Stimulated activated CD8-positive, alpha-beta memory T cell treated with anti-CD3 and anti-CD28 coated beads, Interleukin-12 subunit alpha, Interleukin-12 subunit beta, amount 100 ng/mL, for 24 hours (primary cell): ENCODE measurements around the gene SND1.

Source experiments
- DNase-seq: peaks from one replicate; pipeline ENCODE4 v3.0.0-alpha.2; 2020; ENCODE audit errors: extremely low read depth

Gene SND1

DNA sequence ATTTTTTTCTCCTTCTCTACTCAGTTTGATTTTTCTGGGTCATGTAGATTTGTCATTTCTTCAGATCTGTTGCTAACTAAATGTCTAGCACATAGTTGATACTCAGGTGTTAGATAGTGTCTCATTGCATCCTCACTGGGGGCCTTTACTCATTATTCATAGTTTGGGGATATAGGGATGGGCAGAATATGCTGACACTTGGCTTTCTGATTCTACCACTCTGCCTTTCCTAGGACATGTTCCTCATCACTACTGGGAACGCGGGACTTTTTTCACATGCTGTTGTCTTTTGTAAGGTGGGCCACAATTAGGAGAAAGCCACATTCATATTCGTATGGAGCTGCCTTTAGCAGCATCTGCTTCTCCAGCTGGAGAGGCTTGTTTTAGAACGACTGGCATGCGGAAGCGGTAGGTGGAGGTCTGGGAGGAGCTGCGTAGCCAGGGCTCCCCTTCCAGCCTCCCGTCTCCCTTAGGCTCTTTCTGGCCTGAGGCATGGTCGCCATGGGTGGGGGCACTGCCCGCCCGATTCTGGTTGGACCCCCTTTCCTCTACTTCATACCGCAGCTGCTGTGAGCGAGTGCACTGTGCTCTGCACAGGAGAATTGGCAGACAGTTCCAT is 78.8 kb downstream of the SND1 start:
- no peak for DNase-seq

DNA sequence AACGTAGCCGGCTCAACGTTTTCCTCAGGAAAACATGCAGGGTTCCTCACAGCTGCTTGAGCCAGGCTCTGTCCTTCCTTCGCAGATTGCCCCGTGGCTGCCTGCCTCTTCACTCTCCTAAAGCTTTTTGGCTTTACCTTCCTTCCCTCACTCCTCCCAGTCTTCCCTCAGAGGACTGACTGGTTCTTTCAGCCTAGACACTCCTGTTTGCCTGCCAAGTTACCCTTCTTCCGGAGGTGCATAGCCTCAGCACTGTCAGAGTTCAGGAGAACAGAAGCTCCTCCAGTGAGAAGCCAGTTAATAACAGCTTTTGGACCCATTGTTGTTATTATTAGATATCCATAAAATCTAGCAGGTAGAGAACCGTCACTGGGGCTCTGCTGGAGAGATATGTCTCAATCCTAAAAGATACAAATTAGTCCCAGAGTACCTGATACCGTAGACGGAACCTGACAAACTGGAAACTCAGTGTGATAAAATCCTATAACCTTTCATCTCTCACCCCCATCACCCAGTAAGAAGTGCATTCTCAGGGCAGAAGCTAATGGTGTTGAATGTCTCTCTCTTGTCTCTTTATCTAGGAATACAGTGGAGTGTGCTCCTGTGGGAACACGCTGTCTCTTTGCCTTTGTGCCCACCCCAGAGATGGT is 79.6 kb downstream of the SND1 start:
- DNase-seq = no peak

DNA sequence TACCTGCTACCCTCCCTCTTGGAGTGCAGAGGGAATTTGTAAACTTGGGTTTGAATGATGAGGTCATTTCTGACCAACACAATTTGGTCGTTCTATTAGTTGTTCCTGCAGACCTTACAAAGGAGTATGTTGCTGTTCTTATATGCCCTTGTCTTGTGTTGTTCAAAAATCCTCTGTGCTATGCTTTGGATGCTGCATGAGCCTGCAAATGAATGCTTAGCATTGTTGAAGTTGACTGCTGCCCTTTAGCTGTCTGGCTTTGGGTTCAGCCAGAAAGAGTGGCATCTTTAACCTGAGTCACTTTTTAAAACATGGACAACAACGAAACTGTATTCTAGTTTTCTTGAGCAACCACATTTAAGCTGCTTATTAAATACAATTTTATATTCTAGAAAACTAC is 80.3 kb downstream of the SND1 start:
- no peak for DNase-seq

DNA sequence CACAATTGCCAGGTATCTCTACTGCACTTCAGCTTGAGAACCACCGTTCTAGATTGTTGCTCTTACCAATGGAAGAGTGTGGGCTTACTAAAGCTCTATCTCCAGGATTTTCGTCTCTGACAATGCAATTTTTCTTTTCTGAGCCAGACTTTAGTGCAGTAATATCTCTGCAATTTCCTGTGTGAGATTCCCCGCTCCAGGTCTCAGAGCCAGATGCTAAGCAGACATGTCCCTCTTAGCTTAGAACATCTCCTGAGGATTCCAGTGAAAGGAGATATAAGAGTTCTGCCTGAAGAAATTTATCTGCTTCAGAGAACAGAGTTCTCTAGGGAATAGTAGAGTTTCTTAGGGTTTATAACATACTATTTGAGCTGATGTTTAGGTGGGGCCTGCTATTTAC is 82.0 kb downstream of the SND1 start:
- DNase-seq = no peak

DNA sequence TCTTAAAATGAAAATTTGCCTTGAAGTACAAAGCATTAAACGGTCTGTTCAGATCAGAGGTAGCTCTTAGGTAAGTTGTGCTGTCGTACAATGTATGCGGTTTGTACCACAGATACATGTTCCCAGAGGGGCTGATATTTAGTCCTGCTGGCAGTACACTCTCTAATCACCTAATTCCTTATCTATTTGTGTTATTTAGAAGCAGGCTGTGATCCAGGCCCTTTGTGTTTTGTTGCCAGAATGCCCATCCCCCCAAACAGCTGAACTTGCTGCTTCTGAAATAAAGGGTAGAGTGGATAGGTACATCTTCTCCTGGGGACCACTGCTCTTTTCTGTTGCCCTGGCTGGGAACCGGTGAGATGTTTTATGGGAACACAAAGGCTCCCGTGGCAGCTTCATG is 84.5 kb downstream of the SND1 start:
- DNase-seq = no peak

DNA sequence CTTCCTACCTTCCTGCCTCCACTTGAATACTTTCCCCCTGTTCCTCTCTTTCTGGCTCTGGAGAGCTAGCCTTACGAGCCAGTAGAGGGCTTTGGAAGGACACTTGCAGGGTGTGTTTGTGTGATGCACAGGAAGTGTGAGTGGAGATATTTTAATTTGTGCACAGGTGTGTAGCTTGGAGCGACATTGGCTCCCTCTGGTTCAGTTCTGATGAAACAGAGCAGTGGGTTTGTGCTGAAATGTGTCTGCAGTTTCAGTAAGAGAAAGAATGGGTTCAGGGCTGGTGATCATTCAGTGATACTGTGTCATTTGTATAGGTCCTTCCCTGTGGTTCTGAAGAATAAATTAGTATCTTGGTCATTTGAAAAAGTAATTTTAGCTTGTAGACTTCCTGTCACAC is 86.9 kb downstream of the SND1 start:
- no peak for DNase-seq

DNA sequence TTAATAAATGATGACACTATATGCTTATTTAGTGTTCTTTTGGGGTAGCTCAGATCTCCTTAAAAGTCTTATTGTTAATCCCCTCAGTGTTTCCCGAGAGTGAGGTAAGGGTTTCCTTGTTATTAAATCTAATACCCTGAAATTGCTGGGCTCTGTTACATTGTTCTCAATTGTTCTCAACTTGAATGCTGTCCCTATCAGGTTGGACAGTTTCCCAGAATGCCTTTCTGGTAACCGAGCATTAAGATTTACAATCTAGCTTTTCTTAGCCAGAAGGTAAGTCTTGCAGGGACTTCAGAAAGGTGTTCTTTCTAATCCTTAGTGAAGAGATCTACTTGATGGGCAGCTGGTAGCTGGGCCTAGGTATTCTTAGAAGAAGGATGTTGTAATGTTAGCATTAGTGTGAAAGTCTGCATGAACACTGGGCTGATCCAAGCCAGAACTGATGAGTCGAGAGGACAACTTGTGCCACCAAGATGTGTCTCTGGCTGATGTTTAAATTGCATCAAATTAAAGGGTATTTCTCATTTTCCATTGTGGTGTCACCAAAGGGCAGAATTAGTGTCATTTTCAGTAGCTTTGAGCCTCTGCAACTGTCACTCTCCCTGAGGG is 89.9 kb downstream of the SND1 start:
- DNase-seq = no peak

DNA sequence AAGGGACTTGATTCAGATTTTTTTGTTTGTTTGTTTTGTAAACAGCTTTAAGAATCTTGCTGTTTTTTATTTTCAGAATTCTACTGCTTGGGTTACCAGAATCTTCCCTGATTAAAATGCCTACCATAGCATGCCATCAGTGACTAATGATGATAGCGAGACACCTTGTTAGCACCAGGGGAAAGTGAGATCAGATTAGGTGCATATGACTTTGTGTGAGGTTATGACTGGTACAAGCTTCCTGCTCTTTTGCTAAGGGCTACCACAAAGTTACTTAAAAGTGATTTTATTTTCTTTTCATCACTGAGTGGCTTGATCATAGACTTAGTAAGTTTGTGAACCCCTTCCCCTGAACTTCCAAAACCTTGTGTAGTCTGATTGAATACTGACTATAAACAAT is 93.5 kb downstream of the SND1 start:
- DNase-seq = no peak

DNA sequence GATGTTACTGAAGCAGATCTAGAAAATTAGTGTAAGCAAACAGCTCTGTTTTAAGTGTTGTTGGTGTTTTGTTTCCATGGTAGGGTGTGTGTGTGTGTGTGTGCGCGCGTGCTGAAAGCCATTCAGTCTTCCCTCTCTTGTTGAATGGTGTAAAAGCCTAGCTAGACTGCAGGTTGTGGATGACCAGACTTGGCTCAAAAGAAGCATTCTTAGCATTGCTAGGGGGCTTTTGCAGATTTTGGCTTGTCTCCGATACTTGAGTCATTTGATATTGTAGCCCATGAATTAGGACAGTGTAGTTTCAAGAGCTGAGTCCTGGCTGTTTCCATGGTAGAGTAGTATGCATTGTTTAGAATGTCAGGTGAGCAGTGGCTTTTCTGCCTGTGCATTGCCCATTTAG is 99.1 kb downstream of the SND1 start:
- no peak for DNase-seq

DNA sequence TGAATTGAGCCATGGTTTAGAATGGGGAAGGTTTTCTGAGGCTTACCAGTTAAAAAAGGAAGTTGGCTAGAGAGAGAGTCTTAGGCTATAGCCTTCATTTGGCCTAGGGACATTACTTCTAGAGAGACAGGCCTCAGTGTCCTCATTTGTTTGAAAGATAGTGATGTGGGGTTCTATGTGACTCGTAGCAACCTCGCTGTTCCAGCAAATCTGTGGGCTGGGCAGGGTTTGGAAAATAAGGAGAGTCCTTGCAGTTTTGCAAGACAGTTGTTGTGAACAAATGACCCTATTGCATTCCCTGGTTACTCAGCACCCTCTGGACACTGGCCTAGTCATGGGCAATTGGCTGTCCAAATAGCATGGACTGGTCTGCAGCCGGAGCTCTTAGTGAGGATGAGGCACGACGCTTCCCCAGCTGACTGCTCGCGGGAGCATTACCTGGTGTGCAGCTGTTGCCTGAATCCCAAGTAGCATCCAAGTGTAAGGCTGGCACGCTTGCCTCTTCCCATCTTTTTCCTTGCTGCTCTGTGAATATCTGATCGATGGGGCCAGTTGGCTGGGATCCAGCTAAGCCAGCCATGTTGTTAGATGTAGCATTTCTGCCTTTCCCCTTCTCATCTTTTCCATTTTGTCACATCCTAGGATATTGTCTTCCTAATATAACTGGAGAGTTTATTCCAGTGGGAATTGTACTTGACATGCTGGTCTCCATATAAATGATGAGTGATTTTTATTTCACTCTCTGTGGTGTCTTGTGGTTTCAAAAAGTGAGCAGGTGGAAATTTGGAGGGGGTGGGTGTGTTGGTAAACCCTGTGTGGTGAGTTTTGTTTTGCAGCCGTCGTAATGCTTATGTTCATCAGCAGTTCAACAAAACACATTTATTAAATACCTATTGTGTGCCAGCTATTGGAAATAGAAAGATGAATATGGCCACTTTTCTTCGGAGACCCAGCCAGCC is 99.8 kb downstream of the SND1 start:
- DNase-seq = no peak

DNA sequence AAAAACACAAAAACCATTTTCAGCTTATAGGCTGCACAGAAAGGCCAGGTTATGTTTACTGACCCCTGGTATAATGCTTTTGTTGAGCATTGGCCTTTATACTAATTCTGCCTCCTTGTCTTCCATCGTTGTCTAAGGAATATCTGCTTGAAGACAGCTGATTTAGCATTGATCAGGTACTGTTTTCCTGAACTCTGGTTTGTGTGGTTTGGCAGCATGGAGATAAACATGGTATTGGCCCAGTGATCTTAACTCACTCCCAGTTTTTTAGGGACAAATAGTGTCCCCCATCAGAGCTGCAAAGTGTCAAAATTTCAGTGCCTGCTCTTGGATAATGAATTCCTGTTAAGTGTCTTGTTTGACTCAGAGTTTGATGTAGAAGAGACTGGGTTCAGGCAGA is 100.8 kb downstream of the SND1 start:
- no peak for DNase-seq

DNA sequence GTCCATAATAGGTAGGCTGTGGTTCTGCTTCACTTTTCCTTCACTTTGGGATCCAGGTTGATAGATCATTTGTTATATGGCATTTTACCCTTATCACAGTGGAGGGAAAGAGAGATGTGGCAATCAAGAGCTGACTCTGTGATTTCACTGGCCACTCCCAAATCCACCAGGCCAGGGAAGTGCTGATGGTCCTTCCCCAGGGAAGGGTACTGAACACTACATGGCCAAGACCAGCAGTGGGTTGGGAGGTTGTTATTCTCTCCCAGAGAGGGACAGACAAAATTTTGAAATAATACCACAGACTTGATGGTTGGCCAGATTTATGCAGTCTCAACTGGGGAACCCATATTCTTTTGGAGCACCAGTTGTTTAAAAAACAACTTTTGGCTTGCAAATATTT is 102.5 kb downstream of the SND1 start:
- DNase-seq = no peak

DNA sequence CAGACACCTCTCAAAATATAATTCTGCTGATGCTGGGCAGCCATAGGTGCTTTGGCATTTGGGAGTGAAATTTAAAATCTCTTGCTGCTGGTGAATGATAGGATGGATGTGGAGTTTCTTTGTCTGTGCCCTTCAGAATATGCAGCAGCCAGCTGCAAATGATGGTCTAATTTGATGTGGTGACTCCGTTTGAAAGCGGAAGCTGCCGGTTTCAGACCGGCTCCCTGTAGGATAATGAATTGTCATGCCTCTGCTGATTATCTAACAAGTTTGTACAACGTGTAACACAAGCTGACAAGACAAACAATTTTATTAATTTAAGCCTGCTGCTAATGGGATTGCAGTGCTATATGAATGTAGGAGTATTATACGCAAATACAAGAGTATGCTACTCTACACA is 103.5 kb downstream of the SND1 start:
- DNase-seq = no peak

DNA sequence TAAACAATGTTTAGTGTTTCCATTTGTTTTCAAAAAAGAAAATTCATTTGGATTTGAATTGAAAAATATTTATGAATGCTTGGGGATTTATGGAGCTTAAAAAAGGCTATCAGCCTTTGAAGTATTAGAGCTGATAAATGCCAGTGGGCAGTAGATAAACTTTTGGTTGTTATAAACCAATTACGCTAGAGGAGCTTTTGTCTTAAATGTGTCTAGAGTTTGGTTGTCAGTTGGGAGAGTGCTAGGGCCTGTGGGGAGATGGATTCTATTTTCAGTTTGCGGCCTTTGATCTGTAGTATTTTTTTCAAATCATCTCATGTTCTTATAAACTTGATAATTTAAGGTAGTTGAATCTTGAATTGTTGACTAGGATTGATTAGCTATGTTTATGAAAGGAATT is 104.0 kb downstream of the SND1 start:
- DNase-seq = no peak

DNA sequence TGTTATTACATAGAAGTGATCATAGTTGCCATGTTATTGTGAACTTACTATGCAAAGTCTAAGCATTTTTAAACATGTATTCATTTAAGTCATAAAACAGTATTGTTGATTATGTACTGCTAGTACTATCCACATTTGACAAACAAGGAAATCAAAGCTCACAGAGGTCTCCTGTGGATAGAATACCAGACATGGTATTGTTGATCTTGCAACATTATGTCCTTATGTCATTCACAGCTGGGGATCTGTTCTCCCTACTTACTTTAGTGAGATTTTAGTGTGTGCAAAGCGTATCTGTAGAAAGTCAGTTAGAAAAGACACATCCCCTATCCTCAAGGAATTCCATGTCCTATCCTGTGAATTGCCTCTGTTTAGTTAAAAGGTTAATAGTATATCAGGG is 106.1 kb downstream of the SND1 start:
- DNase-seq = no peak

DNA sequence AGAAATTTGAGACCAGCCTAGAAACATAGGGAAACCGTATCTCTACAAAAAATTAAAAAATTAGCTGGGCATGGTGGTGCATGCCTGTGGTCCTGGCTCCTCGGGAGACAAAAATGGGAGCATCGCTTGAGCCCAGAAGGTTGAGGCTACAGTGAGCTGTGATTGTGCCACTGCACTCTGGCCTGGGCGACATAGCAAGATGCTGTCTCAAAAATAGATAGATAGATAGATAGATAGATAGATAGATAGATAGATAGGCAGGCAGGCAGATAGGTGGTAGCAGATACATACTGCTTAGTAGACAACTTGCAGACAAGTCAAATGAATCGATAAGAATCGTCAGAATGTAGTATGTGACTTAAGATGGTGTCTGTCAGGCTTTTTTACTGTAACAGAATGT is 106.9 kb downstream of the SND1 start:
- DNase-seq = no peak

DNA sequence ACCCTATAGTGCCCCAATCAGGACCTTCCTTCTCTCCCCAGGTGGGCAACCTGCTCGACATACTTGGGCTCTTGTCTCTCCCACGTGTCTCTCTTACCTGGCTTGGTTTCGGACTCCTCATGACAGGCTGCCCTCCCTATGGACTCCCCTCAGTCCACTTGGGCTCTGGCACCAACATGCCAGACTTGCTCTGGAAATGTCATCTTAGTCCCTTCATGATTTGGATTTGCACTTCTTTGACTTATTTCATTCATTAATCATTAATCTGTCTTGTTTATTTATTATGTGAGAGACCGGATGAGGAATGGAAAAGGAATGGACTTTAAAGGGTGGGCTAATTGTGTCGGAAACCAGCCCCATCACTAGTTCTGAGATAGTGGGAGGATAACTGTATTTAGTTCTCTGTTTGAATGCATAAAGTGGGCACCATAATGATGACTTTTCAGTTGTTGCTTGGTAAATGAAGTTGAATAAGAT is 108.0 kb downstream of the SND1 start:
- DNase-seq = no peak

DNA sequence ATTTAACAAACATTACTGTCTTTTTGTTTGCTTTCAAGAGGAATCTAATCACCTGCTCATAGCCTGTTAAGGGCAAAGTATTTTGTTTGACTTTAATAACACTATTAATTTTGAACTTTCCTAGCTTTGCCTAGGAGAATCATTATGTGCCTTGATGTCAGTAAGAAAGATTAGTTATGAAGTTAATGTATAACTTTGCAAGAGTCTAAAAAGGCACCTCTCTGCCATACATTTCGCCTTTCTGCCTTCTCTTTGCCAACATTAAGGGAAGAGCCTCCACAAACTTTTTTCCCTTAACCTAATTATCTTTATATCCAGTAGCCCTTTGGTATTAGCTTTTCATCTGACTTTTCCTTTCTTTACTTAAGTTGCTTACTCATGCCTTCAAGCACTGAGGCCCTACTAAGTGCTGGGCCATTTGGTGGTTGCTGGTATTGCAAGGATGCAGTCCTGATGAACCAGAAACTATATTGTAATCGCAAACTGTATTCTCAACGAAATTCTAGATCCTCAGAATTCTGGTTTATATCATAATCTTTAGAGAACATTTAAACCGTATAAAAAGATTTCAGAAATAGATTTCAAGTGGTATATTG is 108.5 kb downstream of the SND1 start:
- DNase-seq = no peak

DNA sequence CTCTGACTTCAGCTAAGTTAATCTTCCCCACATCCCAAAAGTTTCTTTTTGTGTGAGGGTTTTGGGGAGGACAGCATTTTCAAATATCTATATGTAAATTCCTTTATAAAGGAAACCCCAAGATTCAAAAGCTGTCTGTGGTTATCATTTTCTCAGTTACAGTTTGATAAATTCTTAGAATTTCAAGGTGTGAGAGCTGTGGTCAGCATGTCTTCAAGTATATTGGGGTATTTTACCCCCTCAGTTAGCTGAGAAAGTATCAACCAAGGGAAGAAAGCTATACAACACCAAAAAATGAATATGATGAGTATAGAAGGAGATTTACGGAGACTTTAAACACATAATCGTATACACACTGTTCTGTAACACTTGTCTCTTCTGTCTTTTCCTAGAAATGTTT is 109.2 kb downstream of the SND1 start:
- DNase-seq = no peak

DNA sequence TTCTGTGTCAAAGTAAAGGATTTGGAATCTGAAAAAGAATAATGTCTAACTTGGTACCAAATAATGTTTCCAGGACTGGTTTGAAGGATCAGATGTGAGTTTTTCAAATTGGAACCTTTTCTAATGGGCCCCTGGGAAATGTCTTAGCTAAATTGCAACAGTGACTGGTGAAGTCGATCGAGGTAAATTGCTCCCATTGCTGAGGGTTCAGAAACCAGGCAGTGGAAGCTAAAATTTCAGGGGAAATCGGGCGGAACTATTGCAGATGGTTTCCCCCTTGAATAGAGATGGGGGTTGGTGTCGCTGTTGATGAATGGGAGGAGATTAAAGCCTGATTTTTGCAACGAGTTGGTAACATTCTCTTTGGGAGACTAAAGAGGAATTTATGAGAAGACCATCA is 112.7 kb downstream of the SND1 start:
- DNase-seq = no peak

DNA sequence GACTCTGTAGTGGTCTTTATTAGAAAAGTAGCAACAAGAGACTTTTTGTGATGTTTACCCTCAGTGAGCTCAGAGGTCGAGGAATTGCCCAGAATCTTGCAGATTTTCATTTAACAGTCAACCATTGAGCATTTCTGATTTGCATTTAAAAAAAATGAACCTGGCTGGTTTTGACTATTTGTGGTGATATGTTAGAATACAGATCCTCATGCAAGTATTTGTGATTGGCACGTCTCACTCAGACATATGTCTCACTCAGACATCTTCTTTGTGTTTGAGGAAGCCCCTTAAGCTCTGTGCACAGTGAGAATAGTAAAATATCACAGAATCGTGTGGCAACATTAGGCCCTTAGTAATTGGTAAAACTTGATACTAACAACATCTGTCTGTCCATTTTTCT is 113.2 kb downstream of the SND1 start:
- DNase-seq = no peak

DNA sequence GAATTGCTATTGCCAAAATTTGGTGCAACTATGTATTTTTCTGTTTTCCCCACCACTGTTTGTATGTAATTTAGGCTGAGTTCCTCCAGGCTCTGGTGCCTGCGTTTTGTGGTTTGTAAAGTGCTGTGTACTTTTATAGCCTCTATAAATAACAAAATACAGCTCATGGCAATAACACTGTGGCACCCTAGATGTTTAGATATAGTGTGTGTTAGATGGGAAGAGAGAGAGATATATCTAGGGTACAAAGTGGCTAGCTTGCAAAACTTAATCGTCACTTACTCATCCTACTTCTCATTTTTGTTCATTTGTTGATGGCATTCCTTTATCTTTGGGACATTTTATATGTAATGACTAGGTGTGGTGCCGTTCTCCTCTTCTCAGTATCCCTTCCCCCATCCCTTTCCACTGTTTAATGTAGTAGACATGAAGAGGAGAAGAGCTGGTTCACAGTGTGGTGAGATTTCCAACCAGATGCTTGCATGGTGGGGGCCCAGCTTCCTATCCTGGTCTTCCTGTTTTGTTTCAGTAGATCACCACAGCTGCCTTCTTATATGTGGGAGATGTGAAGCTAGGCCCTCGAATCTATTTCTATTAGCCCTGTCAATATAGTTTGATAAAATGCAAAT is 115.0 kb downstream of the SND1 start:
- no peak for DNase-seq
